HG03097 (cell line): ENCODE data around the gene MCM10.

Source experiments
- ATAC-seq: cut with Tn5 transposase; IDR thresholded peaks from one replicate; pipeline ENCODE4 v1.9.1; 2021; ENCODE audit not compliant: unreplicated experiment, low FRiP score

The MCM10 gene

DNA sequence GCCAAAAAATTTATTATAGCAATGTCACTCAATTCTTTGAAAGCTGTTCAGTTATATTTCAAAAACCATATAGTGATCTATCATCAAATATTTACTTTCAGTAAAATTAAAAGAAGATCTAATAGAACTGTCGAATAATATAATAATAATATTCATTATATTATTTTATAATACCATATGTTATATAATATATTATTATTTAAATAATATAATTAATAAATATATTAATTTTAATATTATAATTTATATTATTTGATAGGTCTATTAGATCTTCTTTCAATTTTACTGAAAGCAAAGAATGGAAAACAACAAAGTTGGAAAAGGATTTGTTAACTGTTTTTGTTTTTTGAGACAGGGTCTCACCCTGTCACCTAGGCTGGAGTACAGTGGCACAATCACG is 95.3 kb downstream of the MCM10 start:
- ATAC-seq = no peak

DNA sequence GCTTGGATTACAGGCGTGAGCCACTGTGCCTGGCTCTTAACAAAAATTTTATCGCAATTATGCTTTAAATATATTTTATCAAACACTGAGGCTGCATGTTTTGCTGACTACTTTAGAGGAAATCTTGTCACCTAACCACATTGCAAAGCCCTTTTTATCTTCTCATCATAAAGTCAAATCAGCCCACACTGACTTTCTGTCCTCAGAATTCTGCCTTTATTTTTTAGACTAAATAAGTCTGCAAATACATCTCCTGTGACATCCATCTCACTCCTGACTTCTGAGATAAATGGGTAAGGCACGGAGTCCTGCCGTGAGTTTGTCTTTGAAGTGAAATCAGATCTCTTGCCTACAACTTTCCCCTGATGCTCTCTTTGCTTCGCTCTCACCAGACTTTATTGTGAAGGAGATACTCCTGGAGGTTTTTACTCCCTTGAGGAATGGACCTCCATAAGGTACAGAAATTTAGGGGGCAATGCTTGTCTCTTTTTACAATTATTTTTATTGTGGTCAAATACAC is 96.3 kb downstream of the MCM10 start:
- no peak for ATAC-seq
